ENCODE results near the gene DHRSX. TPM values are rescaled to one million over a fixed set of nuclear protein-coding genes. Genes with fewer than 3 reads are reported as not detected.
"Not testable (repeated sequence)": the region's sequence is repeated elsewhere in the genome, so short reads cannot be mapped to it uniquely, and the experiment has no call there.

DHRSX gene
- polyA plus RNA-seq, 2 donors: 2.5 to 5.9 TPM

DNA sequence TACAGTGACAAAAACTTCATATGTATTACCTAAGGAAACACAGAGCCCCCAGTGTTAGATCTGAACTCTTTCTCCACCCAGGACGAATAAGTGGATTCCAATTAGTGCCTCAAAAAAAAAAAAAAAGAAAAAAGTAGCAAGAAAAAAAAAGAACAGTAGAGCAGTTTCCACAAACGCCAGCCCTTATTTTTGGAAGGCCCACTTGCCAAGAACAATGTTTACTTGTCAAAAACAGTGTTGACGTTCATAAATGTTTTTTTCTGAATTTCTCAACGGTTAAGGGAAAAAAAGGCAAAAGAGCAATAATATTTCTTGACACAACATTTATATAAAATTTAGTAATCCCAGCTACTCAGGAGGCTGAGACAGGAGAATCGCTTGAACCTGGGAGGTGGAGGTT, 38.7 kb downstream of the DHRSX start:
- Histone ChIP-seq H3K36me3 (ENCODE audit: control insufficient read depth in 2 of 2, insufficient read depth in 2 of 2, low read length in 1 of 2) (no peaks in the 10 kb centered on the region), H3K27me3 (ENCODE audit: control insufficient read depth in 1 of 2, insufficient read depth in 2 of 2, low read length in 2 of 2) (no peaks in the 10 kb centered on the region), H3K4me3 (ENCODE audit: low read depth in 1 of 2, low read length in 2 of 2) (no peak overlapping the region), H3K4me1 (ENCODE audit: control insufficient read depth in 2 of 2, insufficient read depth in 2 of 2, low read length in 1 of 2) (peaks cover 0 to 3% of the 10 kb centered on the region in 2 donors), H3K9me3 (ENCODE audit: control insufficient read depth in 2 of 2, insufficient read depth in 1 of 2, low read depth in 1 of 2, low read length in 1 of 2) (no peaks in the 10 kb centered on the region), H3K27ac (ENCODE audit: low read depth in 2 of 2, low read length in 1 of 2) (no peak overlapping the region)
- 53 to 60% methylated on average over 5 of the region's 5 CpGs for whole genome bisulfite sequencing, 2 donors

- H3K36me3 ChIP-seq (ENCODE audit: control insufficient read depth in 2 of 2, insufficient read depth in 2 of 2, low read length in 1 of 2): no peaks in the 10 kb centered on the region
- 83 to 86% methylated on average over 8 of the region's 8 CpGs for WGBS, 2 donors
- no peak overlapping the region for H3K4me3 ChIP-seq (ENCODE audit: low read depth in 1 of 2, low read length in 2 of 2)
- H3K9me3 ChIP-seq (ENCODE audit: control insufficient read depth in 2 of 2, insufficient read depth in 1 of 2, low read depth in 1 of 2, low read length in 1 of 2): no peaks in the 10 kb centered on the region
- H3K27me3 ChIP-seq (ENCODE audit: control insufficient read depth in 1 of 2, insufficient read depth in 2 of 2, low read length in 2 of 2): no peaks in the 10 kb centered on the region
- peaks cover 0 to 4% of the 10 kb centered on the region in 2 donors for H3K4me1 ChIP-seq (ENCODE audit: control insufficient read depth in 2 of 2, insufficient read depth in 2 of 2, low read length in 1 of 2)
- H3K27ac ChIP-seq (ENCODE audit: low read depth in 2 of 2, low read length in 1 of 2): no peak overlapping the region
Measured at GRCh38 chrX:2461711-2462016, 39.1 kb downstream of the DHRSX start.

DNA sequence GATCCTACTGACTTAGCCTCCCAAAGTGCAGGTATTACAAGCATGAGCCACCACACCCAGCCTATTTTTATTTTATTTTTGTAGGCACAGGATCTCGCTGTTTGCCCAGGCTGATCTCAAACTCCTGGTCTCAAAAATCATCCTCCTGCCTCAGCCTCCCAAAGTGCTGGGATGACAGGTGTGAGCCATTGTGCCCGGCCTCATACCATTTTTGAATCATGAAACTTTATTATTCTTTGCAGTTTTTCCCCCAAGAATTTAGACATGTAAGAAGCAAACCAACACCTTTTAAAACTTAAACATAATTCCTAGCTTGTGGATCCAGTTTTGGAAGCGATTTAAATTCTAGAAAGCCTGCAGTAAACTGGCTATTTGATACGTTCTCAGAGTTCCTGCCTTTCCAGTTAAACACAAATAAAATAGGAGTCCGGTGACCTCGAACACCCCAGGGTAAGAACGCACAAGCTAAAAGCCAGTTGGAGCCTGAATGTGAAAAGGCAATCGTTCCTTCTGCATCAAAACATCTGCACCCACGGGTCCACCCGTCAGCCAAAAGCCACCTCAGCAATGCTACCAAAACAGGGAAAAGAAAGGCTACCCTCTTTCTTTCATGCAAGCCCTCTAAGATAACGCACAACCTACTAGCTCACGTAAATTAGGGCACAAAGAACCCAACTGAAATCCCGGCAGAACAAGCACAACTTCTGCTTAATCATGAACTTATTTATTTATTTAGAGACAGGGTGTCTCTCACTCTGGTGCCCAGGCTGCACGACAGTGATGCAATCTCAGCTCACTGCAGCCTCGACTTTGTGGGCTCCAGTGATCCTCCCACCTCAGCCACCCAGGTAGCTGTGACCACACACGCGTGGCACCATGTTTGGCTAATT, 39.7 kb downstream of the DHRSX start:
- not testable (repeated sequence) for H3K9me3 ChIP-seq (ENCODE audit: control insufficient read depth in 2 of 2, insufficient read depth in 1 of 2, low read depth in 1 of 2, low read length in 1 of 2); H3K4me3 ChIP-seq (ENCODE audit: low read depth in 1 of 2, low read length in 2 of 2); H3K4me1 ChIP-seq (ENCODE audit: control insufficient read depth in 2 of 2, insufficient read depth in 2 of 2, low read length in 1 of 2); H3K36me3 ChIP-seq (ENCODE audit: control insufficient read depth in 2 of 2, insufficient read depth in 2 of 2, low read length in 1 of 2); H3K27ac ChIP-seq (ENCODE audit: low read depth in 2 of 2, low read length in 1 of 2); H3K27me3 ChIP-seq (ENCODE audit: control insufficient read depth in 1 of 2, insufficient read depth in 2 of 2, low read length in 2 of 2)
- WGBS, 2 donors: 75 to 82% methylated on average over 17 of the region's 17 CpGs

DNA sequence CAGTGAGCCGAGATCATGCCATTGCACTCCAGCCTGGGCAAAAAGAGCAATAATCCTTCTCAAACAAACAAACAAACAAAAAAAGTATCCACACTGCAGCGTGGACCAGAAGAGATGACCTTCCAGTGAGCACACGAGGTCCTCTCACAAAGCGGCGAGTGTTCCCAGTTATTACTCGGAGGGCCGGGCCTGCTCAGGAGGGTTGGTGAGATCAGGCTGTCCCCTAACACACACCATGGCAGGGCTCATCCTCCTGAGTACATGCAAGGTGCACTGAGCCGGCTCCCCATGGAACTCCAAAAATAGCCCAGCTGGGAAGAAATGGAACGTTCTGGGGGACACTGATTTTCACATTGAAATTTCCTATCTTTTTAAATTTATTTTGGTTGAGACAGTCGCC, 40.7 kb downstream of the DHRSX start:
- 89 to 91% methylated on average over 10 of the region's 10 CpGs for WGBS, 2 donors
- H3K4me1 ChIP-seq (ENCODE audit: control insufficient read depth in 2 of 2, insufficient read depth in 2 of 2, low read length in 1 of 2); H3K4me3 ChIP-seq (ENCODE audit: low read depth in 1 of 2, low read length in 2 of 2); H3K27ac ChIP-seq (ENCODE audit: low read depth in 2 of 2, low read length in 1 of 2); H3K36me3 ChIP-seq (ENCODE audit: control insufficient read depth in 2 of 2, insufficient read depth in 2 of 2, low read length in 1 of 2); H3K9me3 ChIP-seq (ENCODE audit: control insufficient read depth in 2 of 2, insufficient read depth in 1 of 2, low read depth in 1 of 2, low read length in 1 of 2); H3K27me3 ChIP-seq (ENCODE audit: control insufficient read depth in 1 of 2, insufficient read depth in 2 of 2, low read length in 2 of 2): not testable (repeated sequence)

DNA sequence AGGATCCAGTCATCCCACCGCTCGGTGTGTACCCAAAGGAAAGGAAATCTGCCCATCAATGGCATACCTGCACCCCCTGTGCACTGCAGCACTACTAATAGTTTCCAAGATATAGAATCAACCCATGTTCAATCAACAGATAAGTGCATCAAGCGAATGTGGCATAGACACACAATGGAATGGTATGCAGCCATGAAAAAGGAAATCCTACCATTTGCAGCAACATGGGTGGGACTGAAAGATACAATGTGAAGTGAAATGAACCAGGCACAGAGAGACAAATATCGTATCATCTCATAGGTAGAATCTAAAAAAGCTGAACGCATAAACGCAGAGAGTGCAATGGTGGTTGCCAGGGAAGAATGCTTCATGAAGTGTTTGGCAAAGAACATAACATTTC, 42.5 kb downstream of the DHRSX start:
- H3K27me3 ChIP-seq (ENCODE audit: control insufficient read depth in 1 of 2, insufficient read depth in 2 of 2, low read length in 2 of 2): no peaks in the 10 kb centered on the region
- peaks cover 0 to 2% of the 10 kb centered on the region in 2 donors for H3K36me3 ChIP-seq (ENCODE audit: control insufficient read depth in 2 of 2, insufficient read depth in 2 of 2, low read length in 1 of 2)
- H3K27ac ChIP-seq (ENCODE audit: low read depth in 2 of 2, low read length in 1 of 2): no peak overlapping the region
- peaks cover 0 to 4% of the 10 kb centered on the region in 2 donors for H3K4me1 ChIP-seq (ENCODE audit: control insufficient read depth in 2 of 2, insufficient read depth in 2 of 2, low read length in 1 of 2)
- no peaks in the 10 kb centered on the region for H3K9me3 ChIP-seq (ENCODE audit: control insufficient read depth in 2 of 2, insufficient read depth in 1 of 2, low read depth in 1 of 2, low read length in 1 of 2)
- H3K4me3 ChIP-seq (ENCODE audit: low read depth in 1 of 2, low read length in 2 of 2): no peak overlapping the region
- 89 to 94% methylated on average over 6 of the region's 6 CpGs for WGBS, 2 donors

GRCh38 chrX:2457289-2458133, 43.3 kb downstream of the DHRSX start:
- H3K27ac ChIP-seq (ENCODE audit: low read depth in 2 of 2, low read length in 1 of 2): no peak overlapping the region
- H3K27me3 ChIP-seq (ENCODE audit: control insufficient read depth in 1 of 2, insufficient read depth in 2 of 2, low read length in 2 of 2): no peaks in the 10 kb centered on the region
- no peak overlapping the region for H3K4me3 ChIP-seq (ENCODE audit: low read depth in 1 of 2, low read length in 2 of 2)
- H3K9me3 ChIP-seq (ENCODE audit: control insufficient read depth in 2 of 2, insufficient read depth in 1 of 2, low read depth in 1 of 2, low read length in 1 of 2): no peaks in the 10 kb centered on the region
- H3K4me1 ChIP-seq (ENCODE audit: control insufficient read depth in 2 of 2, insufficient read depth in 2 of 2, low read length in 1 of 2): peaks cover 0 to 4% of the 10 kb centered on the region in 2 donors
- 92 to 94% methylated on average over 26 of the region's 26 CpGs for WGBS, 2 donors
- H3K36me3 ChIP-seq (ENCODE audit: control insufficient read depth in 2 of 2, insufficient read depth in 2 of 2, low read length in 1 of 2): peaks cover 0 to 2% of the 10 kb centered on the region in 2 donors

GRCh38 chrX:2456091-2456490, 44.7 kb downstream of the DHRSX start:
- not testable (repeated sequence) for H3K27ac ChIP-seq (ENCODE audit: low read depth in 2 of 2, low read length in 1 of 2); H3K36me3 ChIP-seq (ENCODE audit: control insufficient read depth in 2 of 2, insufficient read depth in 2 of 2, low read length in 1 of 2); H3K4me3 ChIP-seq (ENCODE audit: low read depth in 1 of 2, low read length in 2 of 2); H3K9me3 ChIP-seq (ENCODE audit: control insufficient read depth in 2 of 2, insufficient read depth in 1 of 2, low read depth in 1 of 2, low read length in 1 of 2); H3K27me3 ChIP-seq (ENCODE audit: control insufficient read depth in 1 of 2, insufficient read depth in 2 of 2, low read length in 2 of 2)
- 73 to 81% methylated on average over 8 of the region's 8 CpGs for WGBS, 2 donors
- peaks cover 6 to 12% of the 10 kb centered on the region in 2 donors for H3K4me1 ChIP-seq (ENCODE audit: control insufficient read depth in 2 of 2, insufficient read depth in 2 of 2, low read length in 1 of 2)

DNA sequence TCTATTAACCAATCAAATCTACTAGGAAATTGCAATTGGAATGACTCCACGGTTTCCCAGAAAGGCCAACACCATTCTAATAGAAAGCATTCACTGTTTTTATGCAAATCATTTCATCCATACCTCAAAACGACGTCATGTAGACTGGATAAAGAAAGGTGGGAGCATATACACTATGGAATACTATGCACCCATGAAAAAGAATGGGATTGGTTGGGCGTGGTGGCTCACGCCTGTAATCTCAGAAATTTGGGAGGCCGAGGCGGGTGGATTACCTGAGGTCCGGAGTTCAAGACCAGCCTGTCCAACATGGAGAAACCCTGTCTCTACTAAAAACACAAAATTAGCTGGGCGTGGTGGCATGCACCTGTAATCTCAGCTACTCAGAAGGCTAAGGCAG, 46.2 kb downstream of the DHRSX start:
- H3K27ac ChIP-seq (ENCODE audit: low read depth in 2 of 2, low read length in 1 of 2); H3K36me3 ChIP-seq (ENCODE audit: control insufficient read depth in 2 of 2, insufficient read depth in 2 of 2, low read length in 1 of 2); H3K4me3 ChIP-seq (ENCODE audit: low read depth in 1 of 2, low read length in 2 of 2); H3K27me3 ChIP-seq (ENCODE audit: control insufficient read depth in 1 of 2, insufficient read depth in 2 of 2, low read length in 2 of 2); H3K9me3 ChIP-seq (ENCODE audit: control insufficient read depth in 2 of 2, insufficient read depth in 1 of 2, low read depth in 1 of 2, low read length in 1 of 2): not testable (repeated sequence)
- H3K4me1 ChIP-seq (ENCODE audit: control insufficient read depth in 2 of 2, insufficient read depth in 2 of 2, low read length in 1 of 2): peaks cover 6 to 12% of the 10 kb centered on the region in 2 donors
- 94 to 97% methylated on average over 9 of the region's 9 CpGs for WGBS, 2 donors

- WGBS, 2 donors: 94 to 98% methylated on average over 4 of the region's 4 CpGs
- no peaks in the 10 kb centered on the region for H3K27me3 ChIP-seq (ENCODE audit: control insufficient read depth in 1 of 2, insufficient read depth in 2 of 2, low read length in 2 of 2)
- H3K4me3 ChIP-seq (ENCODE audit: low read depth in 1 of 2, low read length in 2 of 2): no peak overlapping the region
- H3K27ac ChIP-seq (ENCODE audit: low read depth in 2 of 2, low read length in 1 of 2): no peak overlapping the region
- H3K9me3 ChIP-seq (ENCODE audit: control insufficient read depth in 2 of 2, insufficient read depth in 1 of 2, low read depth in 1 of 2, low read length in 1 of 2): no peaks in the 10 kb centered on the region
- peaks cover 6 to 12% of the 10 kb centered on the region in 2 donors for H3K4me1 ChIP-seq (ENCODE audit: control insufficient read depth in 2 of 2, insufficient read depth in 2 of 2, low read length in 1 of 2)
- H3K36me3 ChIP-seq (ENCODE audit: control insufficient read depth in 2 of 2, insufficient read depth in 2 of 2, low read length in 1 of 2): peaks cover 0 to 2% of the 10 kb centered on the region in 2 donors
Measured at GRCh38 chrX:2452799-2453198, 48.0 kb downstream of the DHRSX start.
